GM19240 (cell line): ENCODE data around the gene COL6A2.

Experiments used
- DNase-seq: peaks from one replicate; pipeline ENCODE4 v3.0.0; 2011; ENCODE audit warnings: low spot score; ENCODE audit not compliant: insufficient read length

Gene COL6A2

DNA sequence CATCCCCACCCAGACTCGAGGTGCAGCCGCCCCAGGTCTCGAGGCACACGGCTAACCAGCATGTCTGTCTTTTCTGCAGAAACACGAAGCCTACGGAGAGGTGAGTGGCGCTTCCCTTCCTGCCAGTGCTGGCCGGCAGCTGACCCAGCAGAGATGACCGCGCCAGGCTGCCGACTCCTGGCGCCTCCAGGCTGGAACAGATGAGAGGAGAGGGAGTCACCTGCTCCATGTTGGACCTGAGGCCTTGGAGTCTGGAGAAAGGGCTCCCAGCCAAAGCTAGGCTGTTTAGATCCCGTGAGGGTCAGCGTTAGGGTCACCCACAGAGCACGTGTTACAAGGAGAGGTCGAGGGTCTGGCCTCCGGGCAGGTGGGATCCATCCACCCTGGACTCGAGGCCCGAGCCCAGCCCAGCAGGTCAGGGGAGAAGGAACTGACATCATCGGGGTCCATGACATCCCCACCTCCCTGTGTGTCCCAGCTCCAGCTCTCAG is 14.9 kb downstream of the COL6A2 start:
- no peak for DNase-seq

DNA sequence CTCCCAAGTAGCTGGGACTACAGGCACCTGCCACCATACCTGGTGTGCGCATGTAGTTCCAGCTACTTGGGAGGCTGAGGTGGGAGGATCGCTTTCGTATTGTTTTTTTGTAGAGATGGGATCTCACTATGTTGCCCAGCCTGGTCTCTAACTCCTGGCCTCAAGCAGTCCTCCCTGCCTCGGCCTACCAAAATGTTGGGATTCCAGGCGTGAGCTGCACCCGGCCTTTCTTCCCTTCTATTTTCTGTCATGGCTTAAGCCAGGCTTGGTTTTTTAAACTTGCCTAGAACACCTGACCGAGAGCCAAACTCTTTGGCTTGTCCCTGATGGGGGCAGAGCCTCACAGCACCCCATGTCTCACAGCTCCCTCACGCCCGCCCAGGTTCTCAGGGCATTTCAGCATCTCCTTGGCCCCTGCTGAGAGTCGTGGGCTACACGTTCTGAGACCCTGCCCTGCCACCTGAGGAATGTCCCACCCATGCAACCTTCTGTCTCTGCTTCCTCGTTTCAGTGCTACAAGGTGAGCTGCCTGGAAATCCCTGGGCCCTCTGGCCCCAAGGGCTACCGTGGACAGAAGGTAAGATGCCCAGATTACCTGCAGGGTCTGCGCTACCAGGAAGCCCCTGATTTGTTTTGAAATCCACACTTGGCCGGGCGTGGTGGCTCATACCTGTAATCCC is 15.7 kb downstream of the COL6A2 start:
- no peak for DNase-seq

DNA sequence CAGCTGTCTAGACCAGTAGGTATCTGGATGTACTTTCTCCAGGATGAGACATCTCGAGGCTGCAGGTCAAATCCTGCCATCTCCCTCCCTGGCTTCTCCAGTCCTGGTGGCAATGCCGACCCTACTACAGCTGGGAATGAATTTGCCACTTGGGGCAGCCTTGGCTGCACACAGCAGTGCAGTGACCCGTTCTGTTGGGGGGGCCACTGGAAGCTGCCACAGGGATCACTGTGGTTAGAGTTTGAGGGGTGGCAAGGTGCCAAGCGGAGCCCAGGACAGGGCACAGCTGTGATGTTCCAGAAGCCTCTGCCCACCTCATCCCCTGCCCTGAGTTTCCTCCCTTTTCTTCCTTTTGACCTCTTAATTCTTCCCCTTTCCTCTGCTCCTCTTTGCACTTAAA is 17.1 kb downstream of the COL6A2 start:
- no peak for DNase-seq

DNA sequence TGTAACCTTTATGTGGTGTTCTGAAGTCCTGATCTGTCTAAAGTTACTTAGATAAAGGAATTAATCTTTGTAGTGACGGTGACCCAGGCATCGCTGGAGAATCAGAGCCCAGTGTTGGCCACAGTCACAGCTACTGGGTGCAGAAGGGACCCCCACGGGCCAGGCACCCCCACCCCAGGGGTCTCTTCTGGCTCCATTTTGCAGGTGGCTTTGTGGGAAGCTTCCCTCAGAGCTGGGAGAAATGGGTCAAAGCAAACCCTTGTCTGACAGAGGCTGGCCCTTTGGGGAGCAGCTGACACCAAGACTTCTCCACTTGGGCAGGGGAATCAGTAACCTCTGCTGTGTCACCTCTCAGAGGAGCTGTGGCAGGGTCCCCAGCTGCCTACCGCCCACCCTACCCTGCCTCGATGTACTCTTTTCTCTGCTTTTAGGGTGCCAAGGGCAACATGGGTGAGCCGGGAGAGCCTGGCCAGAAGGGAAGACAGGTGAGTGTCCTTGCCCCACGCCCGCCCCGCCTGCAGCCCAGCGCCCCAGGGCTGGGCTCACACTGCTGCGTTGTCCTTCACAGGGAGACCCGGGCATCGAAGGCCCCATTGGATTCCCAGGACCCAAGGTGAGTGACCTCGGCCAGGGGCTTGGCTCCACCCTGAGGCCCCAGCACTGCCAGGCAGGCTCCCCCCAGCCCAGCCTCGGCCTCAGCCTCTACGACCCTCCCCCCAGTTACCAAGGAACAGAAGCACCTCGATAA is 17.7 kb downstream of the COL6A2 start:
- DNase-seq: no peak

DNA sequence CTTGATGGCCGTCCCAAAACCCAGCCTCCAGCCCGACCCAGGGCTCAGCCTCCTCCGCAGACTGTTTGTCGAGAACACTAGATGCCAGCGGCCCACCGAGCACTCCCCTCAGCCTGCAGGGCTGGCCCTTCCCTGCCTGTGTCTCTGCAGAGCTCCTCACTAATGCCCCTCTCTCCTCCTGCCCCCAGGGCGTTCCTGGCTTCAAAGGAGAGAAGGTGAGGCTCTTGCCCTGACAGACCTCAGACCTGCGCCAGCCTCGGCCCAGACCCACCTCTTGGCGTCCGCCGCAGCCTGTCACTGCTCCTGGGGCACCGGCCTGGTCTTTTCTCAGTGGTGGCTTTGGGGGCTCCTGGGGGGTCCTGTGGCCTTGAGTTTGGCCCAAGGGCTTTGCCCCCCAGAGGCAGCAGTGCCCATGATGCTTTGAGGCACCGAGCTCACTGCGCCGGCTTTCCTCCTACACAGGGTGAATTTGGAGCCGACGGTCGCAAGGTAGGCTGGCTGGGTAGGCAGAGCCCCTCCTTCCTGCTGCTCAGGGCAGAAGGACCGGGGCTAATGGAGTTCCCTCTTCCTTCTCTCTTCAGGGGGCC is 18.4 kb downstream of the COL6A2 start:
- no peak for DNase-seq

DNA sequence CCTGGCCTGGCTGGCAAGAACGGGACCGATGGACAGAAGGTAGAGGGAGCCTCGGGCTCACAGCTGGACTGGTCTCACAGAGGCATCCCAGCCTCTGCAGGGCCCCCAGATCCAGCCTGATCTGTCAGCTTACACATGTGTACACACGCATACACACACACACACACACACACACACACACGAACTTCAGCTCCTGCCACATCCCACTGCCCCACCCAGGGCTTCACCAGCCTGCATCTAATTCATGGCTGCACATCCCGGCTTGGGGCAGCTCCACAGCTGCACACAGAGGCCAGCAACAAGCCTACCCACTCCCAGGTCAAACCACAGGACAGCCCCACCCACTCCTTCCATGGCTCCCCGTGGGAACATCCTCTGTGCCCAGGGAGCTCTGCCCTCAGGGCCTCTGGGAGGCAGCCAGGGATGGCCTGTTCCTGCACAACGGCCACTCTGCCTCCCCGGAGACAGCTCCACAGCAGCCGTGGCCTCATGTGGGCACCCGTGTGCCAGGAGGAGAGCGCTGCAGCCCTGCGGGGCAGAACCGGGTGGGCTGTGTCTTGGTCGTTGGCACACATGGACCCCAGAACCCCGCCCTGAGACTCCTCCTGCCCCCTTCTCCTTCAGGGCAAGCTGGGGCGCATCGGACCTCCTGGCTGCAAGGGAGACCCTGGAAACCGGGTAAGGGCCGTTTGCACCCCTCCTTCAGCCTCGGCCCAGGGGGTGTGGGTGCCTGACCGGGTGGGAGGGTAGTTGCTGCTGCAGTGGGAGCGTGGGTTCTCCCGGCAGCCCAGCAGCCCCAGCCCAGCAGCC is 19.1 kb downstream of the COL6A2 start:
- DNase-seq: no peak

DNA sequence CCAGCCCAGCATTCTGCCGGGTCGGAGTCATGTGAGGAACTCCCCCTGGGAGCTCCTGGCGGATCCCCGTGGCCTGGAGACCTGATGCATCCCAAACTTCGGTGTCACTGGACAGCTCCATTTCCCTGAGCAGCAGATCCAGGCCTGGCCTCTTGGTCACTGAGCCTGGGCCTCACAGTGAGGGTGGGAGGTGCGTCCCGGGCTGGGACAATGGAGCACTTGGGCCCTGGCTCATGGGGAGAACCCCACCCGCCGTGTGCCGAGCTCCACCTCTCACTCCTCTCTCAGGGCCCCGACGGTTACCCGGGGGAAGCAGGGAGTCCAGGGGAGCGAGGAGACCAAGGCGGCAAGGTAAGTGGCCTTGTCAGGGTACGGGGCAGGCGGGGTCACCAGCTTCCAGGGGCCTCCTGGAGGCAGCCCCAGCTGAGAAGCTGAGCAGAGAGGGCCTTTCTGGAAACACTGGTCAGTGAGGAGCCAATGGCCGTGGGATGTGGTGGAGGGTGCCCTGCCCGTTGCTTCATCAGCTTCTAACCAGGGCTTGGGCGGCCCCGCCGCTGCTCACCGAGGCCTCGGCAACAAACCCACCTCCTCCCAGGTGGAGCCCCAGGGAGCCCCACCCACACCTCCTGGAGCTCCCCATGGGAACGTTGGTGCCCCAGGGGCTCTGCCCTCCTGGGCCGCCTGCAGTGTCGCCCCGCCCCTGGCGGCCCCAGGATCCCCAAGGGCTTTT is 19.8 kb downstream of the COL6A2 start:
- DNase-seq: no peak

DNA sequence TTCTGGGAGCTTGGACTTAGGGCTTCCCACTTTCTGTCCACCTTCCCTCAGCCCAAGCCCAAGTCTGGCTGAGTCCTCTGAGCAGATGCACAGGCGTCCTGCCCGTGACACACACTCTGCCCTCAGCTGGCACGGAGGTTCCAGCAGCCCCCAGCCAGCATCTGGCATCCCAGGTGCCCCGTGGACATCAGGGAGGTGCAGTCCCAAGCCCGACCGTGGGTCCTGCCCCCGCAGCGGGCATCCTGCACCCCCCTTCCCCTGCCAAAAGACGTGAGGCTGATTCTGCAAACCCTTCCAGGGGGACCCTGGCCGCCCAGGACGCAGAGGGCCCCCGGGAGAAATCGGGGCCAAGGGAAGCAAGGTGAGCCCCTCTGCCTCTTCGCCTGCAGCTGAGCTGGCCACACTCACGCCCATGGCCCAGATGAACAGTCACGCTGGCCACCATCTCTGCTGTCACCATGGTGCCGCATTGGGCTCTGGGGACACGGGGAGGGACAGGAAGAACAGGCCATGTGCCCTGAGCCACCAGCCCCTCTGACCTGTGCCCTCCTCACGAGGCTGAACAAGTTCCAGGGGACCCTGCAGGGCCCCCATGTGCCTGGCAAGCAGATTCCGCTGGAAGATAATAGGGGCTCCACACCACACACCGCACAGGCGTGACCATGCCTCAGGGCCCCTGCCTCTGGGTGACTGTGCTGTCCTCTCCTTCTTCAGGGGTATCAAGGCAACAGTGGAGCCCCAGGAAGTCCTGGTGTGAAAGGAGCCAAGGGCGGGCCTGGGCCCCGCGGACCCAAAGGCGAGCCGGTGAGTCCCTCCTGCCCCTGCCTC is 20.6 kb downstream of the COL6A2 start:
- DNase-seq: no peak

DNA sequence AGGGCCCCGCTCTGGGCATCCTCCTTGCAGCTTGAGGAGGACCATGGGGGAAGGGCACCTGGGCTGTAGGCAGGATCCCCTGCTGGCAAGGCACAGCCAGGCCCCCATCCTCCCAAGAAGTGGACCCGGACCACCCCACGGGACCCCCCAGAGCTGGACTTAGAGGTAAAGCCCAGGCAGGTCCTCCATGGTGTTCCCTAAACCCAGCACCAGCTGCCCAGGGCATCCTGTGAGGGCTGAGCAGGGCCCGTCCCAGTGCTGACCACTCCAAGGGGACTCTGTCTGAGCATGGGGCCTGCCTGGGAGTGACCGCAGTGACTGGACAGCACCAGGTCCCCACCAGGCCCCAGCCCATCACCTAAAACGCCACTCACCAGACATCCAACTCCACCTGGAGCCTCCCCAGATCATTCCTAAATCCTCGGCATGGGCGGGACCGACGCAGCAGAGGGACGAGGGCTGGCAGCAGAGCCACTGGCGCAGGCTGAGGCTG is 21.3 kb downstream of the COL6A2 start:
- DNase-seq: no peak

DNA sequence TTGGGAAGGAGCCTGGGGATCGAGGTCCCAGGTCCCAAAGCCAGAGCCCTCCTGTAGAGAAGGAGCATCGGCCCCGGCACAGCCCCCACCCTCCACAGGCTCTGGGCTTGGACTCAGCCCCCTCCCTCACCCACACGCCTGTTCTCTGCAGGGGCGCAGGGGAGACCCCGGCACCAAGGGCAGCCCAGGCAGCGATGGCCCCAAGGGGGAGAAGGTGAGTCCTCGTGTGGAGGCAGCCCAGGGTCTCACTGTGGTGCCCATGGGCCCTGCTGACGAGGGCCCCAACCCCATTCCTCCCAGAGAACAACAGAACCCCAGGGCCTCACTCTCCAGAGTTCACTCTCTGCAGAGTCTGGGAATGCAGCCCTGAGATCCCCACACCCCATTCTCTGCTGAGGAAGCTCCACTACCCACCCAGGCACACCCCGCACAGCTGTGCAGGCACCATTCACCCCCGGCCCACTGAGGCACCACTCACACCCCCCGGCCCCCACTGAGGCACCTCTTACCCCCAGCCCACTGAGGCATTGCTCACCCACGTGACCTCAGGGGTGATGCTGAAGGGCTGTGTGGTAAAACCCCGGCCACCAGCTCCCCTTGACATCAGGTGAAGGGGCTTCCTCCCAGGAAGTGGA is 21.8 kb downstream of the COL6A2 start:
- DNase-seq: no peak

DNA sequence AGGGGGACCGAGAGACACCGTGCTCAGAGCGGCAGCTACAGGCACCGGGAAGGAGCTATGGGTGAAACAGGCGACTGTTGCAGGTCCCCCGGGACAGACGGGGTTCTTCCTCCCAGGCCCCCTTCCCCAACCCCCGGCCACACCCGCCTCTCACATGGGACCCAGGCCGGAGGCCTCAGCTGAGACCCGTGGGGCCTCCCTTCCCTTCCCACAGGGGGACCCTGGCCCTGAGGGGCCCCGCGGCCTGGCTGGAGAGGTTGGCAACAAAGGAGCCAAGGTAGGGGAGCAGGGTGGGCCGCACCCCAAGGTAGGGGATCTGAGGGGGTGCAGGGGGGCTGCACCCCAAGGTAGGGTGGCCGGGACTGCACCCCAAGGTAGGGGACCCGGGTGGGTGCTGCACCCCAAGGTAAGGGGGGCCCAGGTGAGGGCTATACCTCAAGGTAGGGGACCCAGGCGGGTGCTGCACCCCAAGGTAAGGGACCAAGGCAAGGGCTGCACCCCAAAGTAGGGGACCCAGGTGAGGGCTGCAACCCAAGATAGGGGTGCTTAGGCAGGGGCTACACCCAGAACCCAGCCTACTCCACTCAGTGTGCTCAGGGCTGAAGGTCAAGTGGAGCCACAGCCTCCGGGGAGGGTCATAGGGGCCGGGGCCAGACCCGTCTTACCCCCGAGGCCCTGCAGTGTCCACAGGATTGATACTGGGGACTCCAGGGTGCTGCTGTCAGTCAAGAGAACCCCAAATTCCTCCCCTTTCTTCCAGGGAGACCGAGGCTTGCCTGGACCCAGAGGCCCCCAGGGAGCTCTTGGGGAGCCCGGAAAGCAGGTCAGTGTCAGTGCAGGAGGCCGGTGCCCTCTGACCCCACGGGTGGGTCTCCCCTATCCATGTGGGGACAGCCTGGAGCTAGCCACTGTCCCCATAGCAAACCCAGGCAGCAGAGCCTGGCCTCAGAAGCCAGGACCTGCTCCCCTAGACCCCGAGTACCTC is 22.7 kb downstream of the COL6A2 start:
- no peak for DNase-seq

DNA sequence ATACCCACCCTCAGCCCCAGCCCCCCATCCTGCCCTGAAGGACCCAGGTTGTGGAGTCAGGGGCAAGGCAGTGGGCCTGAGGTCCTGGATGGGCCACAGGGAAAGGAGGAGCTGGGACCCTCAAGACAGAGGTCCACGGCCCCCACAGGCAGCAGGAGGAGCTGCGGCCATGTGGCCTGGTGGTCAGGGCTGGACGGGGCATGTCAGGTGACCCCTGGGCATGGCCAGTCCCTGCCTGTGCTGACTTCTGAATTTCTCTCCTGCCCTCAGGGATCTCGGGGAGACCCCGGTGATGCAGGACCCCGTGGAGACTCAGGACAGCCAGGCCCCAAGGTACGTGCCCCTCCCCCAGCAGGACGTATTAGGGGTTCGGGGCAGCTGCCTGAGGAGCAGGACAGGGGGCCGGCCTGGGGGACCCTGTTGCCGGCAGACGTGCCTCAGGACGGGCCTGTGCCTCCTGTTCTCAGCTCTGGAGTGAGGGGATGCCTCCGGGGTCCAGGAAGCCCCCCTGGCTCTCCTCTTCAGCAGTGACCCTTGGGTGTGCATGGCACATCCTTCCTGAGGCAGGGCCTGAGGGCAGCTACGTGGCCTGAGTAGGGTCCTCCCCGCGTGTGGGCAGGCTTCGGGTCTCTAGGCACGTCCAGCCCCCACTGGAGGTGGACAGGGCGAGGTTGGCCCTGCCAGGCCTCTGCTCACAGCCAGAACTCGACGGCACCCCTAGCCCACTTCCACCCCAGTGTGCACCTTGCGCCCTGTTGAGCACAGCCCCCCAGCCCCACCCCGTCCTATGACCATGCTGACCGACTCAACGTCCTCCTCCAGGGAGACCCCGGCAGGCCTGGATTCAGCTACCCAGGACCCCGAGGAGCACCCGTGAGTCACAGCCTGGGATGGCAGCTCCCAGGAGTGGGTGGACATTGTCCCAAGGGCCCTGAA is 23.6 kb downstream of the COL6A2 start:
- no peak for DNase-seq

DNA sequence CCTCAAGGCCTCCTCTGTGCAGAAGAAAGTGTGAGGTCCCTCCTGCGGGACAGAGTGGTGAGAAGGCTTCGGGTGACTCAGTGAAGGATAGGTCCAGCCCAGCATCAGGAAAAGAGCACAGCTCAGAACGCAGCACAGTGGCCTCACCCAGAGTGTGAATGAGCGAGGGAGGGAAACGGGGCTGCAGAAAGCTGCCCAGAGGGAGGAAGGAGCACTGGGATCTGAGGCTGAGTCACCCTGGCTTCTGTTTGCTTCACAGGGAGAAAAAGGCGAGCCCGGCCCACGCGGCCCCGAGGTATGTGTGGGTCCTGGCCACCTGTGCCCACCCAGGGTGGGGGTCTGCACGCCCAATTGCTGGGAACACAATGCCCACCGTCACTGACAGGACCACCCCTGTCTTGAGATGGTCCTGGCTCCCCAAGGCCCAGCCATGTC is 24.3 kb downstream of the COL6A2 start:
- DNase-seq: no peak

DNA sequence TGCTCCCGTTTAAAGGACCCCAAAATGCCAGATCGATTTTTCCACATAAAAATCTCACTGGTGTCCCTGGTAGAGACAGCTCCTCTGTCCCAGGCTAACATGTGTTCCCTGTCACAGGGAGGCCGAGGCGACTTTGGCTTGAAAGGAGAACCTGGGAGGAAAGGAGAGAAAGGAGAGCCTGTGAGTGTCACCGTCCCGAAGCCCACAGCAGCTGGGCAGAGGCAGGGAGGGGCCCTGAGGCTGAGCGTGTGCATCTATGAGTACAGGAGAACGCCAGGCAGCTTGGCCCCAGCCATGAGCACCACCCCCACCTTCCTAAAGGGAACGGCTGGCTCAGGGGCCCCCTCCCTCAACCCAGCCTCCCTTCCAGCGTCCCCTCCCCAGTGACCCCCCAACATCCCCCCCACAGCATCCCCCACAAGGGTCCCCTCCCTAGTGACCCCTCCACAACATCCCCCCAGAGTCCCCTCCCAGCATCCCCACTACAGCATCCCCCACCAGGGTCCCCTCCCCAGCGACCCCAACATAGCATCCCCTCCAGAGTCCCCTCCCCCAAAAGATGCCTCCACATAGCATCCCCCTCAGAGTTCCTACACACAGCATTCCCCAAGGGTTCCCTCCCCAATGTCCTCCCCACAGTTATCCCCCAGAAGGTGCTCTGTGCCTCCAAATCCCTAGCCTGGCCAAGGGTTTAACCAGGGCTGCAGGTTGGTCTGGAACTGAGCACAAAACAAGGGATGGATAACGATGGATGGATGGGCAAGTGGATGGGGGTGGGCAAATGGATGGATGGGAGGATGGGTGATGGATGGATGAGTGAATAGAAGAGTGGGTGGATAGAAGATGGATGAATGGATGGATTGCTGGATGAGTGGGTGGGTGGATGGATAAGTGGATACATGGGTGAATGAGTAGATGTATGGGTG is 25.1 kb downstream of the COL6A2 start:
- DNase-seq: no peak

DNA sequence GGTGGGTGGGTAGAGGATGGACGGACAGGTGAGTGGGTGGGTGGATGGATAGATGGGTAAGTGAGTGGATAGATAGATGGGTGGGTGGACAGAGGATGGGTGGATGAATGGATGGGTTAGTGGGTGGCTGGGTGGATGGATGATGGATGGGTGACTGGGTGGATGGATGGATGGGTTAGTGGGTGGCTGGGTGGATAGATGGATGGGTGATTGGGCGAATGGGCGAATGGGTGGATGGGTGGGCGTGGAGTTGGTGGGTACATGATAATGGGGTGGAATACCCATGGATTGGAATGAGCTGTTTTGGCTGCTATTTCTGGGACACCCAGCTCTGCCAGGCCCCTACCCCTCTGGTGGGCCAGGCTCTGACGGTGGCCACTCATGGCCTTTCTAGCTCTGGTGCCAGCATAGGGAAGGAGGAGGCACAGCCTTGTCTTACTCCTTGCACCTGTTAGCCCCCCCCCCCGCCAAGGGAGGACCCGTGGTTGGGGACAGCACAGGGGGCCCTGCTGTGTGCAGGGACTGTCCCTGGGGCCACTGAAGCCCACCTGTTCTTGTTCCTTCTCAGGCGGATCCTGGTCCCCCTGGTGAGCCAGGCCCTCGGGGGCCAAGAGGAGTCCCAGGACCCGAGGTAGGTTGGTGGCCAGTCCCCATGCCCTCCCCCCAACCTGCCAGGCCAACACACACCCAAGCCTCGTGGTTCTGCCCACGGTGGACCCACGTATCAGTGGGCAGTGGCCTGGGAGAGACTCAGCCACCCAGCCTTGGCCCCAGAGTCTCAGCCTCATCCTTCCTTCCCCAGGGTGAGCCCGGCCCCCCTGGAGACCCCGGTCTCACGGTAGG is 26.4 kb downstream of the COL6A2 start:
- DNase-seq: no peak
